SK-N-SH (cell line): ENCODE results near the gene RET. TPM values are rescaled to one million over a fixed set of nuclear protein-coding genes. Genes with fewer than 3 reads are reported as not detected.

Experiments used
- CTCF ChIA-PET: fragments of 300-600, 350-600 bp; formaldehyde crosslinking; extraction: SDS; loops from one replicate; lab custom pipeline; 2021; lab: Yijun Ruan, JAX
- POLR2A ChIA-PET: fragments of 350-600 bp; sonication (Branson Sonifier 250); formaldehyde crosslinking; extraction: SDS; loops from one replicate; lab custom pipeline; 2020; ENCODE audit warnings: antibody characterized with exemption, inconsistent platforms; lab: Yijun Ruan, JAX
- DNase-seq: peaks from one replicate; pipeline ENCODE4 v3.0.0; 2012
- H2AFZ ChIP-seq: fragments of 200-600 bp; sonication (generic); 2 replicates; pipeline ENCODE4 v1.8.1; 2016; ENCODE audit warnings: antibody characterized with exemption, mild to moderate bottlenecking, low read depth
- H3F3A ChIP-seq: fragments of 200-600 bp; sonication (generic); replicated peaks from 2 replicates; pipeline ENCODE3; 2016; ENCODE audit warnings: antibody characterized with exemption, mild to moderate bottlenecking; ENCODE audit not compliant: insufficient read depth
- H3K27ac ChIP-seq, 2 experiments: fragments of 200-500 bp in 1 of 2; fragments of 200-600 bp in 1 of 2; sonication (Bioruptor generic) in 1 of 2; sonication (generic), shearing (Covaris generic) in 1 of 2; 2 replicates each; pipeline versions ENCODE4 v1.5.1 to v1.6.1; 2014 to 2016; ENCODE audit warnings: low read depth in 2 of 2, inconsistent platforms in 1 of 2, low read length in 1 of 2, mild to moderate bottlenecking in 1 of 2, mixed read lengths in 1 of 2
- H3K27me3 ChIP-seq: fragments of 200-600 bp; sonication (generic), shearing (Covaris generic); 2 replicates; pipeline ENCODE4 v1.6.1; 2016; ENCODE audit warnings: mixed run types; ENCODE audit not compliant: insufficient read depth
- H3K36me3 ChIP-seq, 2 experiments: fragments of 200-500 bp in 1 of 2; fragments of 200-600 bp in 1 of 2; sonication (Bioruptor generic) in 1 of 2; sonication (generic) in 1 of 2; replicated peaks in 1 of 2; 2 replicates each; pipeline versions ENCODE3 to v1.5.1; 2014 to 2016; ENCODE audit warnings: low read length in 1 of 2, mild to moderate bottlenecking in 1 of 2; ENCODE audit not compliant: insufficient read depth in 2 of 2, control insufficient read depth in 1 of 2
- H3K4me1 ChIP-seq, 2 experiments: fragments of 200-500 bp in 1 of 2; fragments of 200-600 bp in 1 of 2; sonication (Bioruptor generic) in 1 of 2; sonication (generic), shearing (Covaris generic) in 1 of 2; 2 replicates each; pipeline versions ENCODE4 v1.5.1 to v1.6.1; 2014 to 2016; ENCODE audit warnings: low read depth in 1 of 2, low read length in 1 of 2, mixed run types in 1 of 2; ENCODE audit not compliant: insufficient read depth in 2 of 2, control insufficient read depth in 1 of 2
- H3K4me2 ChIP-seq: fragments of 200-600 bp; sonication (generic), shearing (Covaris generic); 2 replicates; pipeline ENCODE4 v1.6.1; 2017; ENCODE audit warnings: mixed run types
- H3K4me3 ChIP-seq, 2 experiments: fragments of 200-500 bp in 1 of 2; fragments of 200-600 bp in 1 of 2; sonication (Bioruptor generic) in 1 of 2; sonication (generic), shearing (Covaris generic) in 1 of 2; 2 replicates each; pipeline versions ENCODE4 v1.5.1 to v1.8.1; 2014 to 2016; ENCODE audit warnings: low read depth in 2 of 2, inconsistent platforms in 1 of 2, low read length in 1 of 2, mild to moderate bottlenecking in 1 of 2, mixed read lengths in 1 of 2, moderate library complexity in 1 of 2
- H3K79me2 ChIP-seq: fragments of 200-600 bp; sonication (generic); 2 replicates; pipeline ENCODE4 v1.8.1; 2017; ENCODE audit warnings: mild to moderate bottlenecking; ENCODE audit not compliant: insufficient read depth
- H3K9ac ChIP-seq: fragments of 200-600 bp; sonication (generic); 2 replicates; pipeline ENCODE4 v1.6.1; 2017; ENCODE audit warnings: mixed run types
- H3K9me2 ChIP-seq: fragments of 200-600 bp; sonication (generic); 2 replicates; pipeline ENCODE4 v1.6.1; 2017; ENCODE audit warnings: mixed run types
- H3K9me3 ChIP-seq: fragments of 200-600 bp; sonication (generic); 2 replicates; pipeline ENCODE4 v1.6.1; 2017; ENCODE audit warnings: mixed run types, mild to moderate bottlenecking, moderate library complexity
- H4K20me1 ChIP-seq: fragments of 200-600 bp; sonication (generic); 2 replicates; pipeline ENCODE4 v1.6.1; 2017; ENCODE audit warnings: mild to moderate bottlenecking, mixed run types; ENCODE audit not compliant: insufficient read depth
- CHD2 ChIP-seq: fragments of 150-350 bp; IDR thresholded peaks from 2 replicates; pipeline ENCODE4 v1.6.1; 2018; ENCODE audit warnings: low read length; ENCODE audit not compliant: partially characterized antibody
- CTCF ChIP-seq: fragments of 200-600 bp; sonication (generic); IDR thresholded peaks from 2 replicates; pipeline ENCODE4 v1.6.1; 2017; ENCODE audit warnings: antibody characterized with exemption, mild to moderate bottlenecking, moderate library complexity
- EP300 ChIP-seq, 2 experiments: IDR thresholded peaks; 2 replicates each; pipeline versions ENCODE4 v1.4.0 to v1.6.1; 2012; ENCODE audit warnings: borderline replicate concordance in 1 of 2, low read depth in 1 of 2, low read length in 1 of 2
- FOXM1 ChIP-seq: IDR thresholded peaks from 2 replicates; pipeline ENCODE4 v1.4.0; 2012; ENCODE audit warnings: low read depth, mild to moderate bottlenecking
- GABPA ChIP-seq: IDR thresholded peaks from 2 replicates; pipeline ENCODE4 v1.4.0; 2012; ENCODE audit warnings: low read depth, mild to moderate bottlenecking
- JUND ChIP-seq: IDR thresholded peaks from 2 replicates; pipeline ENCODE4 v1.4.0; 2012
- MEF2A ChIP-seq: IDR thresholded peaks from 2 replicates; pipeline ENCODE4 v1.4.0; 2012; ENCODE audit warnings: low read depth, borderline replicate concordance
- MXI1 ChIP-seq: IDR thresholded peaks from 2 replicates; pipeline ENCODE4 v1.6.1; 2012; ENCODE audit warnings: mild to moderate bottlenecking, low read depth, low read length, improper control_type of control experiment
- RAD21 ChIP-seq: IDR thresholded peaks from 2 replicates; pipeline ENCODE4 v1.6.1; 2012; ENCODE audit warnings: mild to moderate bottlenecking, low read length
- REST ChIP-seq: IDR thresholded peaks from 2 replicates; pipeline ENCODE4 v1.6.1; 2012; ENCODE audit warnings: mild to moderate bottlenecking, low read depth, low read length, moderate library complexity
- RXRA ChIP-seq: IDR thresholded peaks from 2 replicates; pipeline ENCODE4 v1.4.0; 2012; ENCODE audit warnings: low read depth, mild to moderate bottlenecking, borderline replicate concordance
- SMC3 ChIP-seq: IDR thresholded peaks from 2 replicates; pipeline ENCODE4 v1.6.1; 2012; ENCODE audit warnings: low read depth, low read length, improper control_type of control experiment
- TCF12 ChIP-seq: IDR thresholded peaks from 2 replicates; pipeline ENCODE4 v1.4.0; 2012
- WGBS: methylation state at CpG from one replicate; pipeline ENCODE4 v1.1.6; 2017; ENCODE audit warnings: low lambda C conversion rate; 5-methylcytosine and 5-hydroxymethylcytosine counted together
- polyA plus RNA-seq, 3 experiments: library from polyadenylated mRNA; depleted of rRNA; stranded (reverse); fragments of >200 nt; gene quantifications; 2 replicates each; pipeline ENCODE4 v1.2.3, GENCODE V29; 2012

The RET gene
- polyA plus RNA-seq, 1 of the 3 experiments (the other 2 are of a cell fraction), result 3.2 TPM

GRCh38 chr10:43105102-43105955, 28.5 kb downstream of the RET start:
- no peaks in the 10 kb centered on the region for H3K79me2 ChIP-seq
- H3K9me3 ChIP-seq, result no peaks in the 10 kb centered on the region
- no peaks in the 10 kb centered on the region for H3K9me2 ChIP-seq
- H2AFZ ChIP-seq, result peak overlapping the region; percentile 87; the same call in 1 of the 2 replicates
- H3K4me2 ChIP-seq, result peak overlapping the region; percentile 71
- H3K27ac ChIP-seq, result peak overlapping the region in 1 of 2 experiments; percentile 58; a peak in 1 of 4 replicates
- H3K36me3 ChIP-seq, result no peaks in the 10 kb centered on the region
- H3K4me1 ChIP-seq, result peaks cover 0 to 63% of the 10 kb centered on the region in 2 experiments; a peak in 1 of 4 replicates
- TF ChIP-seq SMC3 (peak; percentile 90), CTCF (peak; percentile 91), MXI1 (0 out of 2 replicates have a peak, but pooled peaks have one; percentile 31), RAD21 (peak; percentile 86), RXRA (no peak), EP300 (IDR thresholded peaks at IDR 0.05; ENCODE audit: borderline replicate concordance in 1 of 2, low read depth in 1 of 2, low read length in 1 of 2) (no peak), TCF12 (no peak), FOXM1 (no peak)
- POLR2A ChIA-PET, result interaction anchor here (0.6 kb wide), 1 partner anchor 19 kb away, joined by 3 read pairs; no protein-coding TSS in a partner anchor
- CTCF ChIA-PET, result interaction anchor here (0.5 to 5.4 kb wide), 26 partner anchors 8 to 415 kb away, joined by 3 to 32 read pairs (median 3); no protein-coding TSS in a partner anchor
- H3K9ac ChIP-seq, result no peak overlapping the region
- H3F3A ChIP-seq, result no peaks in the 10 kb centered on the region
- H3K27me3 ChIP-seq, result no peaks in the 10 kb centered on the region
- 64% methylated on average over 41 of the region's 71 CpGs for WGBS
- no peaks in the 10 kb centered on the region for H4K20me1 ChIP-seq
- peak overlapping the region; percentile 27 to 48; a peak in 2 of 4 replicates for H3K4me3 ChIP-seq
- peak; percentile 95 for DNase-seq

- H3K4me2 ChIP-seq, result peak overlapping the region; percentile 71; the same call in 1 of the 2 replicates
- H3K4me1 ChIP-seq, result peaks cover 0 to 62% of the 10 kb centered on the region in 2 experiments; a peak in 1 of 4 replicates
- POLR2A ChIA-PET, result interaction anchor here (0.5 kb wide), 1 partner anchor 378 kb away, joined by 4 read pairs; no protein-coding TSS in a partner anchor
- H3K9ac ChIP-seq, result no peak overlapping the region
- no peak overlapping the region for H3K4me3 ChIP-seq
- WGBS, result 27% methylated on average over 3 of the region's 7 CpGs
- H3K79me2 ChIP-seq, result no peaks in the 10 kb centered on the region
- TF ChIP-seq REST, result no peak
- no peak for TF ChIP-seq GABPA
- TF ChIP-seq MEF2A, result no peak
- TF ChIP-seq JUND, result no peak
- no peak for TF ChIP-seq EP300 (IDR thresholded peaks at IDR 0.05; ENCODE audit: borderline replicate concordance in 1 of 2, low read depth in 1 of 2, low read length in 1 of 2)
- TF ChIP-seq CHD2, result no peak
- TF ChIP-seq, all 33 proteins: peak for 0
- DNase-seq, result no peak
- CTCF ChIA-PET, result interaction anchor here (0.6 to 3.7 kb wide), 13 partner anchors 9 to 416 kb away, joined by 3 to 20 read pairs (median 4); no protein-coding TSS in a partner anchor
- H2AFZ ChIP-seq, result no peak overlapping the region
- no peaks in the 10 kb centered on the region for H3K27me3 ChIP-seq
- H3K9me3 ChIP-seq, result no peaks in the 10 kb centered on the region
- peak overlapping the region in 1 of 2 experiments; percentile 58; a peak in 1 of 4 replicates for H3K27ac ChIP-seq
- no peaks in the 10 kb centered on the region for H3K36me3 ChIP-seq
- no peaks in the 10 kb centered on the region for H3K9me2 ChIP-seq
- no peaks in the 10 kb centered on the region for H3F3A ChIP-seq
- H4K20me1 ChIP-seq, result no peaks in the 10 kb centered on the region
Measured at GRCh38 chr10:43105956-43106229, 29.0 kb downstream of the RET start.
